Left ventricle myocardium inferior (tissue), 1 donor: ENCODE measurements around the gene DUSP28. TPM values are rescaled to one million over a fixed set of nuclear protein-coding genes. Genes with fewer than 3 reads are reported as not detected.

Source experiments
- DNase-seq: peaks from one replicate; pipeline ENCODE4 v3.0.0-alpha.2; 2020
- H3K27ac ChIP-seq: fragments of 200-600 bp; replicated peaks from 2 replicates; pipeline ENCODE4 v1.8.0; 2021
- H3K27me3 ChIP-seq: fragments of 200-600 bp; 2 replicates; pipeline ENCODE4 v1.8.0; 2021; ENCODE audit warnings: low read depth
- H3K36me3 ChIP-seq: fragments of 200-600 bp; 2 replicates; pipeline ENCODE4 v1.8.0; 2021
- H3K4me1 ChIP-seq: fragments of 200-600 bp; 2 replicates; pipeline ENCODE4 v1.8.0; 2021
- H3K4me3 ChIP-seq: fragments of 200-600 bp; 2 replicates; pipeline ENCODE4 v1.8.0; 2021; ENCODE audit warnings: mild to moderate bottlenecking, moderate library complexity
- H3K9me3 ChIP-seq: fragments of 200-600 bp; replicated peaks from 2 replicates; pipeline ENCODE4 v1.8.0; 2021
- intact Hi-C: fragments of 100-400 bp; cut with micrococcal nuclease; formaldehyde crosslinking; loops from one replicate; pipeline ENCODE4 v1.11.0; 2022
- total RNA-seq: library from RNA; stranded (reverse); fragmentation: NEBNext Ultra II Directional; extraction: Animal tissue kit (Norgen Biotek cat#: 25700); gene quantifications from one replicate; pipeline ENCODE4 v1.2.1, GENCODE V29; 2021
- TF ChIP-seq, protein P1 (sequence below): fragments of 200-600 bp; IDR thresholded peaks from 2 replicates; pipeline ENCODE4 v1.8.0; 2021; ENCODE audit warnings: antibody characterized with exemption, mild to moderate bottlenecking, borderline replicate concordance
- donor health status: DM: no; HTN: yes; CAD: no; lungs with severe emphysema.

The DUSP28 gene
- total RNA-seq, 1 donor from 2014 or later: 19.3 TPM

DNA sequence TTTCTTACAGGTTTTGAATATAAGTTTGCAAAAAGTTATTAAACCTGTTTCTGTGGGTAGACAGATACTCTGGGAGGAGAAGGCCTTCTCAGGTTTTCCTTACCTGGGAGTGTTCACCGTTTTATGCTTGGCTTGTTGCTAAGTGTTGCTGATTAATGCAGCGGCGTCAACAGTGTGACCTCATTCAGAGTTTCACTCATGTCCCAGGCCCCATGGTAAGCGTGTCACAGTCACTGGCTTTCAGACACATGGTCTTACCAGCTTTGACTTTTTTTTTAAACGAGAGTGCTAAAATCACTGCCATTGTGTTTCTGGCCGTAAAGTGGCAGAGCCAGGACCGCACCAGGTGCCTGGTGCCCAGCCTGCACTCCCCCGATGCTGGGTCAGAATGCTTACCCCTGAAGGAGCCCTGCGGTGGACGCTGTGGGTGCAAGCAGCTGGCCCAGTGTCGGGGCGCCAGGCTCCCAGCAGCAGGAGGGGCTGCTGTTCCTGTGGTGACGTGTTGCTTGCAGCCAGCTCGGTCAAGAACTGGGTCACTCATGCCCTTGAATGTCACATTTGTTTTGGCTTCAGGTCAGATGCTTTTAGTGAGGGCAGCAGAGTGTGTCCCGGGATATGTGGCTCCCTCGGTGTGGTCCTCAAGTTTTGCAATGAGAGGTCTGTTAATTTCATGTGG lies 29.8 kb downstream of the DUSP28 start:
- H3K27me3 ChIP-seq: no peaks in the 10 kb centered on the region
- peak overlapping the region; percentile 89 for H3K27ac ChIP-seq
- no peaks in the 10 kb centered on the region for H3K9me3 ChIP-seq
- peak; percentile 26 for DNase-seq
- intact Hi-C loops: no loop called here
- no peak overlapping the region for H3K4me3 ChIP-seq
- H3K4me1 ChIP-seq: peaks cover 93% of the 10 kb centered on the region
- peaks cover 34% of the 10 kb centered on the region for H3K36me3 ChIP-seq
- TF ChIP-seq, protein P1, sequence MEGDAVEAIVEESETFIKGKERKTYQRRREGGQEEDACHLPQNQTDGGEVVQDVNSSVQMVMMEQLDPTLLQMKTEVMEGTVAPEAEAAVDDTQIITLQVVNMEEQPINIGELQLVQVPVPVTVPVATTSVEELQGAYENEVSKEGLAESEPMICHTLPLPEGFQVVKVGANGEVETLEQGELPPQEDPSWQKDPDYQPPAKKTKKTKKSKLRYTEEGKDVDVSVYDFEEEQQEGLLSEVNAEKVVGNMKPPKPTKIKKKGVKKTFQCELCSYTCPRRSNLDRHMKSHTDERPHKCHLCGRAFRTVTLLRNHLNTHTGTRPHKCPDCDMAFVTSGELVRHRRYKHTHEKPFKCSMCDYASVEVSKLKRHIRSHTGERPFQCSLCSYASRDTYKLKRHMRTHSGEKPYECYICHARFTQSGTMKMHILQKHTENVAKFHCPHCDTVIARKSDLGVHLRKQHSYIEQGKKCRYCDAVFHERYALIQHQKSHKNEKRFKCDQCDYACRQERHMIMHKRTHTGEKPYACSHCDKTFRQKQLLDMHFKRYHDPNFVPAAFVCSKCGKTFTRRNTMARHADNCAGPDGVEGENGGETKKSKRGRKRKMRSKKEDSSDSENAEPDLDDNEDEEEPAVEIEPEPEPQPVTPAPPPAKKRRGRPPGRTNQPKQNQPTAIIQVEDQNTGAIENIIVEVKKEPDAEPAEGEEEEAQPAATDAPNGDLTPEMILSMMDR: no peak

DNA sequence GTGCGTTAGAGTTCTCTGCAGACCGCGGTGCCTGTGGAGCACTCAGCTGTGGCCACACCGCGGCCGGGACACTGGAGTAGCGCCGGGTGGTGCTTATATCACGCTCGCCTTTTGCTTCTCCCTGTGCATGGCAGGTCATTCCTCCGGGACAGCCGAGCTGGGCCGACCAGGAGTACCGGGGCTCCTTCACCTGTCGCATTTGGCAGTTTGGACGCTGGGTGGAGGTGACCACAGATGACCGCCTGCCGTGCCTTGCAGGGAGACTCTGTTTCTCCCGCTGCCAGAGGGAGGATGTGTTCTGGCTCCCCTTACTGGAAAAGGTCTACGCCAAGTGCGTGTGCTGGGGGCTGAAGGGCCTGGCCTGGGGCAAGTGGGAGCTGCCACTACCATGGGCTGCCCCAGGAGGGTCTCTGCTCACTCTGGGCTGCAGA lies 30.5 kb downstream of the DUSP28 start:
- no peaks in the 10 kb centered on the region for H3K9me3 ChIP-seq
- TF ChIP-seq, protein P1: no peak
- intact Hi-C loops: no loop called here
- no peak for DNase-seq
- peaks cover 41% of the 10 kb centered on the region for H3K36me3 ChIP-seq
- peaks cover 93% of the 10 kb centered on the region for H3K4me1 ChIP-seq
- peak overlapping the region; percentile 89 for H3K27ac ChIP-seq
- no peak overlapping the region for H3K4me3 ChIP-seq
- no peaks in the 10 kb centered on the region for H3K27me3 ChIP-seq

DNA sequence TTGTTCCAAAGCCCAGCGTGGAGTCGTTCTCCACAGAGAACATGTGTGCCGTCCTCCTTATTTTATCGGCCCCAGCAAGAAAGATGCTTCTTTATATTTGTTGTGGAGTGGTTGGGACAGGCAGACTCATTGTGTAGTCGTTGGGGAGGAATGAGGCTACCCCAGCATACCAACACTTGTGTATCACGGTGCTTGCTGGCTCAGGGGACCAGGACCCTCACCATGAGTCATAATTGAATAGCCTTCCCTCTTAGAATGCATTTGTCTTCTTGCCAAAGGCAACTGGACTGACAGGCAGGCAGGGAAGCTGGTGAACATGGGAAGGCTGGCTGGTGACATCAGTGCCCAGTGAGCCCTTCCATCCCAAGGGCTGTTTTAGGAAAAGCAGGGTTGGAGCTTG lies 31.1 kb downstream of the DUSP28 start:
- Histone ChIP-seq H3K36me3 (peaks cover 44% of the 10 kb centered on the region), H3K4me1 (peaks cover 95% of the 10 kb centered on the region), H3K27me3 (no peaks in the 10 kb centered on the region), H3K9me3 (no peaks in the 10 kb centered on the region), H3K4me3 (no peak overlapping the region), H3K27ac (peak overlapping the region; percentile 89)
- TF ChIP-seq, protein P1: no peak
- intact Hi-C loops: no loop called here
- no peak for DNase-seq

DNA sequence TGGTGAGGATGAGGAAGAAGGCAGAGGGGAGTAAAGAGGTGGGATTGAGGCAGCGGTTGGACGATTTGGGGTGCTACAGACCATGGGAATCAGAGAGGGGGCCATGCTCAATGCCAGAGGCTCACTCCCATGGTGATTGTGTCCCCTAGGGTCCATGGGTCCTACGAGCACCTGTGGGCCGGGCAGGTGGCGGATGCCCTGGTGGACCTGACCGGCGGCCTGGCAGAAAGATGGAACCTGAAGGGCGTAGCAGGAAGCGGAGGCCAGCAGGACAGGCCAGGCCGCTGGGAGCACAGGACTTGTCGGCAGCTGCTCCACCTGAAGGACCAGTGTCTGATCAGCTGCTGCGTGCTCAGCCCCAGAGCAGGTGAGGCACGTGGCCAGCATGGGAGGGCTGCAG lies 31.6 kb downstream of the DUSP28 start:
- Histone ChIP-seq H3K27me3 (no peaks in the 10 kb centered on the region), H3K9me3 (no peaks in the 10 kb centered on the region), H3K4me3 (no peak overlapping the region), H3K27ac (peak overlapping the region; percentile 89), H3K36me3 (peaks cover 44% of the 10 kb centered on the region), H3K4me1 (peaks cover 98% of the 10 kb centered on the region)
- DNase-seq: no peak
- TF ChIP-seq, protein P1: no peak
- intact Hi-C loops: no loop called here

DNA sequence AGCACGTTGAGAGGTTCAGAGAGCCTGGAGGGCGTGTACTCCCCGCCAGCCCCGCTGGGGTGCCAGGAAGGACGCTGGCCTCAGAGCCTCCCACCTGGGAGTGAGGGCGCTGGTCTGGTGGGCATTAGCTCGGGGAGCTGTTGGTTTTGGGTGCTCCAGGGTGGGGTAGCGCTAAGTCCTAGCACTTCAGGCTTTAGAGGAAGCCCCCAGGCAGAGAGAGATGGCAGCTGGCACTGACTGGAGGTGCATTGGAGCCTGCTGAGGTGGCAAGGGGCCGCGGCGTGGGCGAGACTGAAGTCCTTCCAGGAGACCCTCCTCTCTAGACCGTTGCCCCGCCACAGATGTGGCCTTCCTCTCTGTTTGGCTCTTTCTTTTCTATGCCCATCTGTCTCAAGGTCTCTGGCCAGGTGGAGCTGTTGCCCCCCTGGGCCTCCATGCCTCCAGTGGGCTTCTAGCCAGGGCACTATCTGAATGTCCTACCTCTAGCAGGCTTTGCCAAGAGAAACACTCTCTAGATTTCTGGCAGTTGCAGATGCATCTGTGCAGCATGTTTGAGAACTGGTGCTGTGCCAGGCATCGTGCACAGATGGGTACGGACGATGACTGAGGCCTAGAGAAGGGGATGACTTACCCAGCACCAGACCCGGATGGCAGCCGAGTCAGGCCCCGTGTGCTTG lies 33.0 kb downstream of the DUSP28 start:
- no peaks in the 10 kb centered on the region for H3K9me3 ChIP-seq
- TF ChIP-seq, protein P1: no peak
- DNase-seq: peak; percentile 54
- H3K4me1 ChIP-seq: peaks cover 94% of the 10 kb centered on the region
- H3K4me3 ChIP-seq: no peak overlapping the region
- peak overlapping the region; percentile 89 for H3K27ac ChIP-seq
- no peaks in the 10 kb centered on the region for H3K27me3 ChIP-seq
- intact Hi-C loops: no loop called here
- peaks cover 54% of the 10 kb centered on the region for H3K36me3 ChIP-seq
